LNCAP (cell line): ENCODE measurements around the gene PSMD12.

Experiments
- CTCF ChIP-seq: fragments of 450-650 bp; IDR thresholded peaks from 2 replicates; pipeline ENCODE4 v1.5.1; 2017; ENCODE audit warnings: mild to moderate bottlenecking

Gene PSMD12

DNA sequence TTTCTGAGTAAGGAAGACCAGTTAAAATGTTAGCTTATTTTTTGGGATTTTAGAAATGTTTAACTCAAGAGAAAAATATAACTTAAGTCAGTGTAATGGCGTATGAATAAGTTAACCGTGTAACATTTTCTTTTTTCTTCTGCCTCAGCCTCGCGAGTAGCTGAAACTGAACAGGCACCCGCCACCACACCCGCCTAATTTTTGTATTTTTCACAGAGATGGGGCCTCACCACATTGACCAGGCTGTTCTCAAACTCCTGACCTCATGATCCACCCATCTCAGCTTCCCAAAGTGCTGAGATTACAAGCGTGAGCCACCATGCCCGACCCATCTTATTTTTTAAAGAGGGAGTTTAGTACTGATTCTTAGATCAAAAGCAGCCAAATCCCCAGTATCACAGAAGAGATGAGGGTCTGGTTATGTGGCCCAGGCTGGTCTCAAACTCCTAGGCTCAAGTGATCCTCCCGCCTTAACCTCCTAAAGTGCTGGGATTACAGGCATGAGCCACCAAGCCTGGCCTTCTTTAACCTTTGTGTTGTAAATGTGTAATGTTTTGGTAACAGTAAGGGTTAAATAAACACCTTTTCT lies 27.5 kb upstream of the PSMD12 start:
- no peak for TF ChIP-seq CTCF

DNA sequence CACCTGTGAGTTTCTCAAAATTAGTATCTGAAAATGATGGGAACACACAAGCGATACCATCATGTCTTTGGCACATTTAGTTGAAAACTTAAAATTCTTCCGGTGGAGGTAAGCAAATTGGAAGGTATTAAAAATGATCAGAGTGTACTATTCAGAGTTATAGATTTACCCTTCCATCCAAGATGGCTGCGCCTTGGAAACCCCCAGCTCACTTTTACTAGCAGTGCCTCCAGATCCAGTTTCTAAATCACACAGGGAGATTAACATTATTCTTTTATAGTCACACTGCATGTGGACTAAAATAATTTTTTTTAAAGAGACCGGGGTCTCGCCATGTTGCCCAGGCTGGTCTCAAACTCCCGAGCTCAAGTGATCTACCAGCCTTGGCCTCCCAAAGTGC lies 25.7 kb upstream of the PSMD12 start:
- TF ChIP-seq CTCF = no peak

DNA sequence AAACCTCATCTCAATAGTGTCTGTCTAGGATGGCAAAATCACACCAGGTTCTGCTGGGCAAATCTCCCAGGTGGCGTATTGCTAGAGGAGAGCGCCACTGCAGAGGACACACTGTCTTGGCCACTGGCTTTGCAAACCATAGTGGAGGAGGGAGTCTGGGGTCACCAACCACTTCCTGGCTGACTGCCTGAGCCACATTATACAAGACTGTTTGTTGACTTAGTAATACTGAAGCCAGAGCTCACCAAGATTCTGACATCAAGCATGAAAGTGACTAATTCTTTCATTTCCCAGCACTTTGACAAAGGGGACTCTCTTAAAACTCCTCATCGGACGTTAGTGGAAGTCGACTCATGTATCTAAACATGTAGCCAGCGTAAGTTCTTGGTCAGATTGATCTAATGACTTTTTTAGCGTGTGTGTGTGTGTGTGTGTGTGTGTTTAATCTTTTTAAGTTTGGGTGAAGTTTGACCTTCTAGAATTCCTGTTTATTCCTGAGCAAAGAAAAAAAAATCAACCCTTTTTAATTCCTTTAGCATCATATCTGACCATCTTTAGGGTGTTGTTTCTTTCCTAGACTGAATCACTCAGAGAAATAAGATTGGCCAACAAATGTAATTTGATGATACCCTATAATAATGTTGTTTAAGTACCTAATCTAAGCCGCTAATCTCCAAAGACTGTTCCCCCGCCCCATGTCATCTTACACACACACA lies 24.4 kb upstream of the PSMD12 start:
- no peak for TF ChIP-seq CTCF

DNA sequence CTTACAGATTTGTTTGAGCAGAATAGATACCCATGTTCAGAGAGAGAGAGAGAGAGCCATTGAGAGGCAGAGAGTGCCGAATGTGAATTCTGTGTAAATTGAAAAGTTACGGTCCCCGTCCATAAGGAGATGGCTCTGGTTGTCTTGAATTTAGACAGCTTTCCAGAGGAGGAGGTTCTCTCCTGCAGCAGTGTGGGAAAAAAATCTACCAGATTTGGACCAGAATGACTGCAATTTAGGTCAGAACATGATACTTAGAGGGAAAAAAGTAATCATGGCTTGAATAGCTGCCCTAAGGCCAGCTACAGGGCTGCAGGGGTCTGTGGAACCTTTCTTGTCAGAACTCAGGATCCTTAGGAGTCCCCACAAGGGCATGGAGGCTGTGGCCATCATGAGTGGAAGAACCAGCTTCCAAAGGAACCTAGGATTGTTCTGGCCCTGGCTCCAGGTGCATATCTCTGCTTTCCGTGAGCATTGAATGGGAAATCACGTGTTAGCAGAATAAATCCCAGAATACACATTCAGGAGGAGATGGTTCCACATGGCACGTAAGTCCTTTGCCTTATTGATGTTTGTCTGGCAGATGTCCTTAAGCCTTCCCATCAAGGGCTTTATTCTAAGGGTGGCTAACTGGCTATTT lies 23.7 kb upstream of the PSMD12 start:
- no peak for TF ChIP-seq CTCF

DNA sequence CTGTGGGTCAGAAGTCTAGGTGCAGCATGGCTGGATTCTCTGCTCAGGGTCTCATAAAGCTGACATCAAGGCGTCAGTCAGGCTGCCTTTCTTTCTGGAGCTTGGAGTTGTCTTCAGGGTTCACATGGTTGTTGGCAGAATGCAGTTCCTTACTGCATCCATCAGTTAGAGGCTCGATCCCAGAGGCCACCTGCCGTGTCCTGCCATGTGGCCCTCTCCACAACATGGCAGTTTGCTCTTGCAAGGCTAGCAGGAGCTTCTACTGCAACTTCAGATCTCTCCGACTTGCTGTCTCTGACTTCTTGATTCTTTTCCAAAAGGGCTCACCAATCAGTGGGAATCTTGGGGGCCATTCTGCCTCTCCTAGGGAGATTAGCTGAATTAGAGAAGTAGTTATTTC lies 22.6 kb upstream of the PSMD12 start:
- no peak for TF ChIP-seq CTCF

DNA sequence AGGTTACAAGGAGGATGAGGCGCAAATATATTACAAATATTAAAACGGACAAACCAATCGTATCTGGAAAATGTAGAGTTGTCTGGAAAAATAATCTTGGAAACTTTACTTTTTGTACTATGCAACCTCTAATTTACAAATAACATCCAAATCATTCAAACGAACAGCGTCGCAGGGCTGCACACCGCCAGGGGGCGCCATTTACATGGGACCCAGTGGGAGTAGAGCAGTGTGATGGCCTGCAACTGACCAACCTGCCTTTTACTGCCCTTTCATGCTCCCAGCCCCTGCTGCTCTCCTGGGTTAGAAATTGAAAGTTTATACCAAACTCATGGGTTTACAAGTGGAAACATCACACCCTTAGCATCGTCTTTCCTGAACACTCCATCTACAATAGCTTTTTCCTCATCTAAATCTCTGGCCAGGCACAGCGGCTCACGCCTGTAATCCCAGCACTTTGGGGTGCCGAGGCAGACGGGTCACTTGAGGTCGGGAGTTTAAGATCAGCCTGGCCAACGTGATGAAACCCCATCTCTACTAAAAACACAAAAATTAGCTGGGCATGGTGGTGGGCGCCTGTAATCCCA lies 20.7 kb upstream of the PSMD12 start:
- peak; percentile 92 for TF ChIP-seq CTCF

GRCh38 chr17:67385122-67385988 lies 19.0 kb upstream of the PSMD12 start:
- no peak for TF ChIP-seq CTCF
